ENCODE data around the gene MUS81. TPM values are rescaled to one million over a fixed set of nuclear protein-coding genes. Genes with fewer than 3 reads are reported as not detected.

The MUS81 gene
- total RNA-seq, 1 donor from 2014 or later = 83.1 TPM

DNA sequence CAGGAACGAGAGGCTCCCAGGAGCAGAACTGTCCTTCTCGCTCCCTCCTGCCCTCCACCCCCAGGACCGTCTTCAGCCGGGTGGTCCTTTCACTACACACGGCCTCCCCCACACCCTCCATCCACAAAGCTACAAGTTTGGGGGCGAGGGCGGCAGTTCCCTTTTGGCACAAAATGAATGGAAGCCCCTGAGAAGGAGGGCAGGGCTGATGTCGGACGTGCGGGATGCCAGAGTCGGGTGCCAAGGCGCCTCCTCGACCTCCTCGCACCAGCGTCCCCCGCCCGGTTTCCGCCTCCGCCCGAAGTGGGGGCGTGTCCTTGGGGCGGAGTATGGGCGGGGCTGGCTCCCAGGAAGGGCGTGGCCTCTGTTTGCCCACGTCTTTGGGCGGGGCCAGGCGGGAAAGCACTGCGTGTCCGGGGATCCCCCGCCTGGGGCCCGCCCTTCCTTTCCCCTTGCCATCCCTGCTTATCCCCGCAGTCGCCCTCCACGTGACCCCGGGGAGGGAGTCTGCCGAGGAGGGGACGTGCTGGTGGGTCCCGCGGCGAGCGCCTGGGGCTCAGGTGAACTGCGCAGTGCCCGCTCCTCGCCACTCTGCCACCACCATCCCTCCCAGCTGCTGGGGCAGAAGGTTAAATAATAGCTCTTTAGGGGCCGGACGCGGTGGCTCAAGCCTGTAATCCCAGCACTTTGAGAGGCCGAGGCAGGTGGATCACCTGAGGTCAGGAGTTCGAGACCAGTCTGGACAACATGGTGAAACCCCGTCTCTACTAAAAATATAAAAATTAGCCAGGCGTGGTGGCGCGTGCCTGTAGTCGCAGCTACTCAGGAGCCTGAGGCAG is 13.3 kb downstream of the MUS81 start:
- ChIA-PET POLR2A (interaction anchor here (0.5 to 2.2 kb wide), 19 partner anchors 12 to 1094 kb away, joined by 3 to 47 read pairs (median 6); partner anchors contain the start of genes C11orf68, CCDC85B, CFL1 and FIBP), CTCF (interaction anchor here (1.1 to 2.1 kb wide), 4 partner anchors 11 to 438 kb away, joined by 3 to 25 read pairs (median 15); partner anchors contain the start of genes CCDC85B, FIBP and MUS81)
- Mint-ChIP-seq H3K4me1 (peaks cover 20% of the 10 kb centered on the region), H3K36me3 (ENCODE audit: low read depth) (no peaks in the 10 kb centered on the region), H3K4me3 (peak overlapping the region; percentile 90), H3K27me3 (peaks cover 5% of the 10 kb centered on the region), H3K27ac (peak overlapping the region; percentile 88), H3K9me3 (no peaks in the 10 kb centered on the region)
- ATAC-seq (ENCODE audit: low read depth) (peak; percentile 95), DNase-seq (peak; percentile 99)
- intact Hi-C loops (cut with micrococcal nuclease) = loop anchor here (2.0 kb wide), 2 partner anchors 15 kb away; partner anchors contain the start of genes CFL1 and FIBP
- TF ChIP-seq, protein P1, sequence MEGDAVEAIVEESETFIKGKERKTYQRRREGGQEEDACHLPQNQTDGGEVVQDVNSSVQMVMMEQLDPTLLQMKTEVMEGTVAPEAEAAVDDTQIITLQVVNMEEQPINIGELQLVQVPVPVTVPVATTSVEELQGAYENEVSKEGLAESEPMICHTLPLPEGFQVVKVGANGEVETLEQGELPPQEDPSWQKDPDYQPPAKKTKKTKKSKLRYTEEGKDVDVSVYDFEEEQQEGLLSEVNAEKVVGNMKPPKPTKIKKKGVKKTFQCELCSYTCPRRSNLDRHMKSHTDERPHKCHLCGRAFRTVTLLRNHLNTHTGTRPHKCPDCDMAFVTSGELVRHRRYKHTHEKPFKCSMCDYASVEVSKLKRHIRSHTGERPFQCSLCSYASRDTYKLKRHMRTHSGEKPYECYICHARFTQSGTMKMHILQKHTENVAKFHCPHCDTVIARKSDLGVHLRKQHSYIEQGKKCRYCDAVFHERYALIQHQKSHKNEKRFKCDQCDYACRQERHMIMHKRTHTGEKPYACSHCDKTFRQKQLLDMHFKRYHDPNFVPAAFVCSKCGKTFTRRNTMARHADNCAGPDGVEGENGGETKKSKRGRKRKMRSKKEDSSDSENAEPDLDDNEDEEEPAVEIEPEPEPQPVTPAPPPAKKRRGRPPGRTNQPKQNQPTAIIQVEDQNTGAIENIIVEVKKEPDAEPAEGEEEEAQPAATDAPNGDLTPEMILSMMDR (IDR thresholded peaks at IDR 0.05) = no peak

DNA sequence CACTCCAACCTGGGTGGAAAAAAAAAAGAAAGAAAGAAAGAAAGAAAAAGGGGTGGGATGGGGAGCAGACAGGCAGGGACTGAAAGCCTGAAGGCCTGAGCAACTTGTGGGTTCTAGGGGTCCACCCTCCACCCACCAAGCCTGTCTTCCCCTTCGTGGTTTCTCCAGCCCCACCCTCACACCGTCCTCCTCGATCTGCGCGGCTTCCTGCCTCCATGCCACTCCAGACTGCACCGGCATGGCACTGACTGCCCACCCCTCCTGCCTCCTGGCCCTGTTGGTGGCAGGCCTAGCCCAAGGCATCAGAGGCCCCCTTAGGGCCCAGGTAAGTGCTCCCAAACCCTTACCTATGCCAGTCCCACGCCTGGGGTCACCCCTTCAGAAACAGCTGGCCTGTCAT is 19.4 kb downstream of the MUS81 start, which contains the start of gene CTSW:
Gene CTSW (plus strand): TSS at position 221 of the 400 bp plus-strand sequence. CDS start 18 bp downstream, at position 239.
- no peak for DNase-seq
- ChIA-PET CTCF (interaction anchor here (1.2 kb wide), 1 partner anchor 20 kb away, joined by 4 read pairs; no protein-coding TSS in a partner anchor), POLR2A (interaction anchor here (1.1 kb wide), 1 partner anchor 21 kb away, joined by 4 read pairs; no protein-coding TSS in a partner anchor)
- Mint-ChIP-seq H3K36me3 (ENCODE audit: low read depth) (peaks cover 25% of the 10 kb centered on the region), H3K4me1 (peaks cover 19% of the 10 kb centered on the region), H3K27ac (no peak within 1 kb of the TSS), H3K27me3 (no peaks in the 10 kb centered on the region), H3K9me3 (no peaks in the 10 kb centered on the region), H3K4me3 (no peak within 1 kb of the TSS)
- intact Hi-C loops (cut with micrococcal nuclease) = loop anchor here (10.0 kb wide), 1 partner anchor 255 kb away; no protein-coding TSS in a partner anchor
- peak; percentile 8 for ATAC-seq (ENCODE audit: low read depth)
- TF ChIP-seq, protein P1 (IDR thresholded peaks at IDR 0.05) = no peak

DNA sequence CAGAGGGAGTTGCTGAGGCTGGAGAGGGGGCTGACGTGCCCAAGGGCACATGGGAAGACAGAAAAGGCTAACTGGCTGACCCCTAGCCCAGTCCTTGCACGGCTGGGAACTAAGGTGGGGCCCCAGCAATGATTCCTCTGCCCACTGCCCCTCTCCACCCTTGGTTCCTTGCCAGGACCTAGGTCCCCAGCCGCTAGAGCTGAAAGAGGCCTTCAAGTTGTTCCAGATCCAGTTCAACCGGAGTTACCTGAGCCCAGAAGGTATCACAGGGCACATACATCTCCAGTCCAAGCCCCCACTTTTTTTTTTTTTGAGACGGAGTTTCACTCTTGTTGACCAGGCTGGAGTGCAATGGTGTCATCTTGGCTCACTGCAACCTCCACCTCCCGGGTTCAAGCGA is 19.8 kb downstream of the MUS81 start:
- DNase-seq (no peak), ATAC-seq (ENCODE audit: low read depth) (no peak)
- Mint-ChIP-seq H3K9me3 (no peaks in the 10 kb centered on the region), H3K27ac (no peak overlapping the region), H3K4me3 (no peak overlapping the region), H3K27me3 (no peaks in the 10 kb centered on the region), H3K36me3 (ENCODE audit: low read depth) (peaks cover 27% of the 10 kb centered on the region), H3K4me1 (peaks cover 23% of the 10 kb centered on the region)
- ChIA-PET POLR2A (interaction anchor here (1.1 kb wide), 1 partner anchor 21 kb away, joined by 4 read pairs; no protein-coding TSS in a partner anchor), CTCF (no interaction called here)
- intact Hi-C loops (cut with micrococcal nuclease) = loop anchor here (10.0 kb wide), 1 partner anchor 255 kb away; no protein-coding TSS in a partner anchor
- TF ChIP-seq, protein P1 (IDR thresholded peaks at IDR 0.05) = no peak

DNA sequence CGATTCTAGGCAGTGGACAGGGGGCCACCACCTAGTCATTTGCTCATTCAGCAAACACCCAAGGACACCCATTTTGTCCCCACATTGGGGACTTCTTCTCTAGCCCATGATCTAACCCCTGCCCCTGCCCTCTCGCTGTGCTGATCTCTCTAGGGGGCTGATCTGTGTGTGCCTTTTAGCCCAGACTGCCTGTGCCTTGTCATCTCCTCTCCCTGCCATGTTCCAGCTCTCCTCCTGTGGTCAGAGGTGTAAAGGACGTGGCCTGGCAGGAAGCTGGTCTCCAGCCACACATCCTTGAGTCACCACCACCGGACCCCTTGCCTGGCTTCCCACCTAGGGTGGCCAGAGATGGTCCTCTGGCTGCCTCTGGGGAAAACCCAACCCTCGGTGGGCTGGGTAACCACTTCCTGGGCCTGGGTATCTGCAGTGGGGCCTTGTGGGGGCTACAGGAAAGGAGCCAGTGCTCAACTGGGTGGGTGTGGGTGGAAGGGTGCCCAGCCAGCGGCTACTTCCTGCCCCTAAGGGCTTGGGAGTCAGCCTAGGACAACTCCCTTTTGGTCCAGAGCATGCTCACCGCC is 20.7 kb downstream of the MUS81 start:
- H3K9me3 Mint-ChIP-seq = no peaks in the 10 kb centered on the region
- H3K27me3 Mint-ChIP-seq = no peaks in the 10 kb centered on the region
- TF ChIP-seq, protein P1 (IDR thresholded peaks at IDR 0.05) = no peak
- intact Hi-C loops (cut with micrococcal nuclease) = loop anchor here (10.0 kb wide), 1 partner anchor 254 kb away; no protein-coding TSS in a partner anchor
- ChIA-PET POLR2A (interaction anchor here (0.5 to 1.8 kb wide), 5 partner anchors 9 to 115 kb away, joined by 3 to 7 read pairs (median 5); partner anchors contain the start of genes CCDC85B and MUS81), CTCF (interaction anchor here (1.8 kb wide), 1 partner anchor 21 kb away, joined by 4 read pairs; the partner anchor contains the start of gene MUS81)
- H3K27ac Mint-ChIP-seq = no peak overlapping the region
- no peak overlapping the region for H3K4me3 Mint-ChIP-seq
- peaks cover 34% of the 10 kb centered on the region for H3K36me3 Mint-ChIP-seq (ENCODE audit: low read depth)
- ATAC-seq (ENCODE audit: low read depth) (no peak), DNase-seq (no peak)
- peaks cover 28% of the 10 kb centered on the region for H3K4me1 Mint-ChIP-seq

Data from activated B cell treated with CpG ODN at 0.5 μM for 24 hours (primary cell).